SJSA1 (cell line): ENCODE results near the gene PRIM2. TPM values are rescaled to one million over a fixed set of nuclear protein-coding genes. Genes with fewer than 3 reads are reported as not detected.
"Not testable (repeated sequence)": the region's sequence is repeated elsewhere in the genome, so short reads cannot be mapped to it uniquely, and the experiment has no call there.

Experiments used
- DNase-seq, 2 experiments: peaks; one replicate each; pipeline ENCODE4 v3.0.0-alpha.2; 2015 to 2020; ENCODE audit warnings: low spot score in 2 of 2, low read depth in 1 of 2
- H3K27ac ChIP-seq: fragments of 250-450 bp; sonication (Bioruptor Pico); 2 replicates; pipeline ENCODE4 v1.5.1; 2020; ENCODE audit warnings: mild to moderate bottlenecking, moderate library complexity
- H3K27me3 ChIP-seq: fragments of 250-450 bp; sonication (Bioruptor Pico); replicated peaks from 2 replicates; pipeline ENCODE4 v1.5.1; 2020; ENCODE audit warnings: mild to moderate bottlenecking, moderate library complexity
- H3K36me3 ChIP-seq: fragments of 250-450 bp; sonication (Bioruptor Pico); 2 replicates; pipeline ENCODE4 v1.5.1; 2020; ENCODE audit warnings: mild to moderate bottlenecking
- H3K4me1 ChIP-seq: fragments of 250-450 bp; sonication (Bioruptor Pico); replicated peaks from 2 replicates; pipeline ENCODE4 v1.6.1; 2021; ENCODE audit warnings: mild to moderate bottlenecking
- H3K4me3 ChIP-seq: fragments of 250-450 bp; sonication (Bioruptor Pico); 2 replicates; pipeline ENCODE4 v1.5.1; 2020; ENCODE audit warnings: mild to moderate bottlenecking
- H3K9me3 ChIP-seq: fragments of 250-450 bp; sonication (Bioruptor Pico); replicated peaks from 2 replicates; pipeline ENCODE4 v1.5.1; 2020; ENCODE audit warnings: mild to moderate bottlenecking
- total RNA-seq: library from RNA; depleted of rRNA; stranded (reverse); fragments of >200 nt; shearing (Covaris generic); gene quantifications from 2 replicates; pipeline ENCODE4 v1.2.3, GENCODE V29; 2014; rRNA removed

PRIM2 gene, protein sequence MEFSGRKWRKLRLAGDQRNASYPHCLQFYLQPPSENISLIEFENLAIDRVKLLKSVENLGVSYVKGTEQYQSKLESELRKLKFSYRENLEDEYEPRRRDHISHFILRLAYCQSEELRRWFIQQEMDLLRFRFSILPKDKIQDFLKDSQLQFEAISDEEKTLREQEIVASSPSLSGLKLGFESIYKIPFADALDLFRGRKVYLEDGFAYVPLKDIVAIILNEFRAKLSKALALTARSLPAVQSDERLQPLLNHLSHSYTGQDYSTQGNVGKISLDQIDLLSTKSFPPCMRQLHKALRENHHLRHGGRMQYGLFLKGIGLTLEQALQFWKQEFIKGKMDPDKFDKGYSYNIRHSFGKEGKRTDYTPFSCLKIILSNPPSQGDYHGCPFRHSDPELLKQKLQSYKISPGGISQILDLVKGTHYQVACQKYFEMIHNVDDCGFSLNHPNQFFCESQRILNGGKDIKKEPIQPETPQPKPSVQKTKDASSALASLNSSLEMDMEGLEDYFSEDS
- 42.2 and 58.0 TPM in 2 replicates for total RNA-seq

DNA sequence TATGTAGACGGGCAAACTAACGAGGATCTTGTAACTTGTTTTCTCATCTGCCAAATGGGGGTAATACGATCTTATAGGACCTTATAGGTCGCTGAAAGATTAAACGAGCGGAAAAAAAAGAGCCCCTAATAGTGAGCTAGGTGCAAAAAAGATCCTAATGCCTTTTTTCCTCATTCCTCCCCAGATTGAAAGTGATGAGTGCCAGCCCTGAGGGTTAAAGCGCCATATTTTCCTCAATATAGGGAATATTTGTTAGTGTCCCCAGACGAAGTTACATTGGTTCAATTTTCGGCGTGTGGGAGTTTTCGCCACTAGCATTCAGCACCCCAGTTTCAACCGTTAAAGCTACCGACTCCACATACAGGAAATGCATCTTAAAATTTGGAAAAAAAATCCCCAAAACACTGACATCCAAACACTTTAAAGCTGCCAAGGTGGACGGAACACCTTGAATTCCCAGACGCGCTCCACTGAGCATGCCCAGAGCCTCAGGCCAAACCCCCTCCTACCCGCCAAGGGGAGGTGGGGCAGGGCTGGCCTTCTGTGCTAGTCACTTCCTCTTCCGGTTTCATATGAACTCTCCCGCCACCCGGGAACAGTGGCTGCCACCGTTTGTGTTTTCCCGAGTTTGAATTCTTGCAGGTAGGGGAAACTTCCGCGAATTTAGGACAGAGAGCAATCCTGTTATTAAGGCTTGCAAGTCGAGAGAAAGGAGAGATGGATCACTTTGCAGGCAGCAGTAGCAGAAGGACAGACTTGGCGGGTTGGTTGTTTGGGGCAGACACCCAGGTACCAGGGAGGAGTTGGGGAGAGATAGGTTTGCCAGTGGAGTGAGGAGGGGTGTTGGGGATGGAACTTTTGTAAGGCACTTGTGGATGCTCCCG lies at the start of gene PRIM2:
Gene PRIM2, plus strand, starts transcription at position 571 of the 884 bp plus-strand sequence. CDS start 816 bp downstream, outside the sequence.
- H3K36me3 ChIP-seq: peaks cover 38% of the 10 kb centered on the region
- H3K9me3 ChIP-seq: no peaks in the 10 kb centered on the region
- no peaks in the 10 kb centered on the region for H3K27me3 ChIP-seq
- DNase-seq: peak; percentile 81 to 85
- H3K4me3 ChIP-seq: peak within 1 kb of the TSS; percentile 49
- peak within 1 kb of the TSS; percentile 57 for H3K27ac ChIP-seq
- peaks cover 48% of the 10 kb centered on the region for H3K4me1 ChIP-seq

DNA sequence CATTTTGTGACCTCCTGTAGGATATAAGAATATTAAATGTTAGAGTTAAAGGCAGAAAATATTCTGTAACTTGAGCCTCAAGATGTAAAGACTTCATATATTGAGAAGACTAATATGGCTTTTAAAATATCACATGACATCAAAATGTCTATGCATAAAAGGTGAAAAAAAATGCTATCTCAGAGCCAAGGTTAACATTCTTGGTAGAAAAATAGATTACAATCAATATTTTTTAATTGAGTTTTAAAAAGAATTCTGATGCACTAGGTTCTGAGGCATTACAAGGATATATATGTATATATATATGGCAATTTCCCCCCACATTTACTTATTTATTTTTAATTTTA lies 49.2 kb upstream of the PRIM2 start:
- Histone ChIP-seq H3K9me3 (no peaks in the 10 kb centered on the region), H3K27ac (no peak overlapping the region), H3K4me1 (peaks cover 42% of the 10 kb centered on the region), H3K27me3 (no peaks in the 10 kb centered on the region), H3K4me3 (no peak overlapping the region), H3K36me3 (no peaks in the 10 kb centered on the region)
- DNase-seq: no peak

DNA sequence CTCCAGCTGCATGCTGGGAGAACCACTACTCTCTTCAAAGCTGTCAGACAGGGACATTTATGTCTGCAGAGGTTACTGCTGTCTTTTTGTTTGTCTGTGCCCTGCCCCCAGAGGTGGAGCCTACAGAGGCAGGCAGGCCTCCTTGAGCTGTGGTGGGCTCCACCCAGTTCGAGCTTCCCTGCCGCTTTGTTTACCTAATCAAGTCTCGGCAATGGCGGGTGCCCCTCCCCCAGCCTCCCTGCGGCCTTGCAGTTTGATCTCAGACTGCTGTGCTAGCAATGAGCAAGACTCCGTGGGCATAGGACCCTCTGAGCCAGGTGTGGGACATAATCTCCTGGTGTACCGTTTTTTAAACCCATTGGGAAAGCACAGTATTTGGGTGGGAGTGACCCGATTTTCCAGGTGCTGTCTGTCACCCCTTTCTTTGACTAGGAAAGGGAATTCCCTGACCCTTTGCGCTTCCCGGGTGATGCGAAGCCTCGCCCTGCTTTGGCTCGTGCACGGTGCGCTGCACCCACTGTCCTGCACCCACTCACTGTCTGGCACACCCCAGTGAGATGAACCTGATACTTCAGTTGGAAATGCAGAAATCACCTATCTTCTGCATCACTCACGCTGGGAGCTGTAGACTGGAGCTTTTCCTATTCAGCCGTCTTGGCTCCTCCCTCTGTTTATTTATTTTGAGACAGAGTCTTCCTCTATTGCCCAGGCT lies 43.2 kb upstream of the PRIM2 start:
- DNase-seq, H3K27ac ChIP-seq, H3K4me1 ChIP-seq, H3K4me3 ChIP-seq, H3K9me3 ChIP-seq, H3K36me3 ChIP-seq, H3K27me3 ChIP-seq: not testable (repeated sequence)

DNA sequence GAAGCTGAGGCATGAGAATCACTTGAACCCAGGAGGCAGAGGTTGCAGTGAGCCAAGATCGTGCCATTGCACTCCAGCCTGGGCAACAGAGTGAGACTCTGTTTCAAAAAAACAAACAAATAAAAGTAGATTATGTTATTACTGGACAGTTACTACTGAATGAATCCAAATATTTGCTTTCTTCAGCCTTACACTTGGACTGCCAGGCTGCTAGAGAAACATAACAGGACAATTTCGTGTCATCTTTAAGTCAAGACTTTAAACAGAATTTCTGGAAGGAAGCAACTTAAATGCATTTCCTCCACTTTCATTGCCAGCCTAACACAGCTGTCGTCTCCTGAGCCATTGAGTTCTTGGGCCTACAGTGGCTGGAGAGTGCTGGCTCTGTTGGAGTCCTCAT lies 42.0 kb upstream of the PRIM2 start:
- no peak for DNase-seq
- Histone ChIP-seq H3K27ac (no peak overlapping the region), H3K4me3 (no peak overlapping the region)

DNA sequence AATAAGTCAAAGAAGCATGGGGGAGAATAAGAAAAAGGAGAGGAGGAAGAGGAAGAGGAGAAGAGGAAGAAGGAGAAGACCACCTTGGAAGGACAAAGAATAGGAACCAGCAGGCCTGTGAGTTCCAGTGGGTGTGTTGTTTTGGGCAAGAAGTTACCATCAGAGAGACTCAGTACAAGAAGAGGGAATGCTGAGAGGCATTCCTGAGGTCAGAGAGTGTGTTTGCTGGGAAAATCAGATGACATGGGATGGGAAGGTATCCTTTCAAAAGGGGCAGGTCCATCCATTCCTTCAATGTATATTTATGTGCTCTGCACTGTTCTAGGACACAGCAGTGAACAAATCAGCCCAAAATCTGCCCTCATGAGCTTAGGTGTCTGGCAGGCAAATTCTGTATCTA lies 40.5 kb upstream of the PRIM2 start:
- DNase-seq: no peak
- H3K27ac ChIP-seq: no peak overlapping the region
- H3K9me3 ChIP-seq: no peaks in the 10 kb centered on the region
- no peaks in the 10 kb centered on the region for H3K4me1 ChIP-seq
- H3K27me3 ChIP-seq: no peaks in the 10 kb centered on the region
- no peak overlapping the region for H3K4me3 ChIP-seq
- H3K36me3 ChIP-seq: no peaks in the 10 kb centered on the region

More for the DNA sequence above, 42.0 kb upstream of the PRIM2 start:
- Histone ChIP-seq H3K9me3 (no peaks in the 10 kb centered on the region), H3K4me1 (no peaks in the 10 kb centered on the region), H3K36me3 (no peaks in the 10 kb centered on the region), H3K27me3 (no peaks in the 10 kb centered on the region)

DNA sequence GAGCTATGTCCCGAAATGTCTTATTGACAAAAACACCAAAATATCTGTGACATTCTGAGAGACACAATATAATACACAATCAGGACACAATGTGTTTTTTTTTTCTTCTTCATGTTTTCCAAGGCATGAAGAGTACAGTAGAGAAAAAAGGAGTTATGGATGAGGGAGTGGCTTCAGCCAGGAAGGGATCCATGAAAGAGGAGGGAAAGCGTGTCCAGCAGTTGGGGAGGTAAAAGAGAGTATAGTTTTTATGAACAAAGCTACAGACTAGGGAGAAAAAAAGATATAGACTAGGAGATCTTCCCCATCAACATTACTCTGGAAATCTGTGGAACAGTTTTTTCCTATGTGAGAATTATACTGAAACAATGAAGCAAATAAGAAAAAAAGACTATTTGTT lies 38.9 kb upstream of the PRIM2 start:
- DNase-seq: no peak
- Histone ChIP-seq H3K4me3 (no peak overlapping the region), H3K4me1 (no peaks in the 10 kb centered on the region), H3K9me3 (no peaks in the 10 kb centered on the region), H3K27me3 (no peaks in the 10 kb centered on the region), H3K36me3 (no peaks in the 10 kb centered on the region), H3K27ac (no peak overlapping the region)

DNA sequence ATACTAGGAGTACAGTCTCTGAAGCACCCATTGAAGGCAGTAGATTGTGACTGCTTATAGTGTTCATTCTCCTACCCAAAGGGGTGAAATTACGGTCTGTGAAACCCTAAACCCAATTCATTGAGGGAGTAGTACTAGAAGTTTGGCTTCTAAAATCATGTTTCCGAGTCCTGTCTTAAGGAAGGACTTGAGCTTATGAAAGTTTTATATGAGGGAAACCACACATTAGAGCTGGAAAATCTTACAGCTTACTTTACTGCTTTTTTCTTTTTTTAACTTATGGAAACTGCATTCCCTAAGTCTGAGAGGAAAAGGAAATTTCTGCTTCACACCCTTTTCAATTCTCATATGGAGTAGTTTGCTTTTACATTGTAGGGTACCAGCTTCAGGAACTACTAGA lies 38.4 kb upstream of the PRIM2 start:
- H3K27me3 ChIP-seq: no peaks in the 10 kb centered on the region
- H3K4me3 ChIP-seq: no peak overlapping the region
- H3K27ac ChIP-seq: no peak overlapping the region
- H3K9me3 ChIP-seq: no peaks in the 10 kb centered on the region
- no peak for DNase-seq
- H3K36me3 ChIP-seq: no peaks in the 10 kb centered on the region
- H3K4me1 ChIP-seq: no peaks in the 10 kb centered on the region

DNA sequence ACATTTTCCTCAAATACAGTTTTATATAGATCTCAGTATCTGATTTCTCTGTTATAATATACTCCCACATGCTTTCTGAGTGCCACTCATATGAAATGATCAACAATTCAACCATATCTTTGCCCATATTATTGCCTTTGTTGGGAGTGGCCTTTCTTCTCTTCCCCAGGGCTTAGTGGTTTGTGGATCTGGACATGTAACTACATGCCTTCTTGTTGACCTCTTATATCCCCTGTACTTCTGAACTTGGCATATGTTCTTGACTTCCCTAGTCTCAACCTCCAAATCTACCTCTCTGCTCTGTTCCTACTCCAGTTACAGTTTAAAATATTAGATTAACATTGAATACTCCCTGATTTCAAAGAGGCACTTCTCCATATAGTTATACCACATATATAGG lies 34.3 kb upstream of the PRIM2 start:
- Histone ChIP-seq H3K27ac (no peak overlapping the region), H3K4me3 (no peak overlapping the region), H3K9me3 (no peaks in the 10 kb centered on the region; the same call in 1 of the 2 replicates), H3K27me3 (no peaks in the 10 kb centered on the region), H3K36me3 (no peaks in the 10 kb centered on the region), H3K4me1 (no peaks in the 10 kb centered on the region)
- no peak for DNase-seq

DNA sequence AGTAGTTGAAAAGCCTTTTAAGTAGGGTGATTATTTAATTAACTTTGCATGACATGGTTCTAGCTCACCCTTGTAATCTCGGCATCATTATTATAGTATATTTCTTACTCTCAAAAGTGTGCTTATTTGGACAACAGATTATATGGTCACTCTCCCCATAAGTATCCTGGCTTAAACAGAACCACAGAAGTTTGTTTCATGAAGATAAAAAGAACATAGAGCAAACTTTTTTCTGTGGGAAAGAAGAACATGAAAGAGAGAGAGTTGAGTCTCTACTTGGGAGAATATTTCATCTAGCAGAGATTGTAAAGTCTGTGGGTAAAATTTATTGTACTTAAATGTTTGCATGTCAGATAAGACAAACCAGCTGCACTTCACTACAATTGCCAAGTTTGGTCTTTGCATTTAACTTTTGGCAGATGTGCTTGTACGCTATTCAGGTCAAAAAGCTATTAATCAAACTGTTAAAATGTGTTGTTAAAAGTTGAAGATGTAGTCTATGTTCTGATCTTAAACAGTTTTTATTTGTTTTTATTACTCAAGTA lies 33.4 kb upstream of the PRIM2 start:
- Histone ChIP-seq H3K4me3 (no peak overlapping the region), H3K27me3 (no peaks in the 10 kb centered on the region), H3K27ac (no peak overlapping the region), H3K9me3 (no peaks in the 10 kb centered on the region; the same call in 1 of the 2 replicates), H3K36me3 (no peaks in the 10 kb centered on the region), H3K4me1 (no peaks in the 10 kb centered on the region)
- DNase-seq: no peak

DNA sequence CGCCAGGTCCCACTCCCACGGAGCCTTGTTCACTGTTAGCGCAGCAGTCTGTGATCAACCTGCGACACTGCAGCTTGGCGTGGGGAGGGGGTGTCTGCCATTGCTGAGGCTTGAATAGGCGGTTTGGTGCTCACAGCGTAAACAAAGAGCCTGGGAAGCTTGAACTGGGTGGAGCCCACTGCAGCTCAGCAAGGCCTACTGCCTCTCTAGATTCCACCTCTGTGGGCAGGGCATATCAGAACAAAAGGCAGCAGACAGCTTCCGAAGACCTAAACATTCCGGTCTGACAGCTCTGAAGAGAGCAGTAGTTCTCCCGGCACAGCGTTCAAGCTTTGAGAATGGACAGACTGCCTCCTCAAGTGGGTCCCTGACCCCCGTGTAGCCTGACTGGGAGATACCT lies 29.3 kb upstream of the PRIM2 start:
- not testable (repeated sequence) for H3K27me3 ChIP-seq, H3K9me3 ChIP-seq, H3K4me1 ChIP-seq, DNase-seq, H3K4me3 ChIP-seq, H3K36me3 ChIP-seq, H3K27ac ChIP-seq

DNA sequence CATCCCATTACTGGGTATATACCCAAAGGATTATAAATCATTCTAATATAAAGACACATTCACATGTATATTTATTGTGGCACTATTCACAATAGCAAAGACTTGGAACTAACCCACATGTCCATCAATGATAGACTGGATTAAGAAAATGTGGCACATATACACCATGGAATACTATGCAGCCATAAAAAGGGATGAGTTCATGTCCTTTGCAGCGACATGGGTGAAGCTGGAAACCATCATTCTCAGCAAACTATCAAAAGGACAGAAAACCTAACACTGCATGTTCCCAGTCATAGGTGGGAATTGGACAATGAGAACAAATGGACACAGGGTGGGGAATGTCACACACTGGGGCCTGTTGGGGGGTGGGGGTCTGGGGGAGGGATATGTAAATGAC lies 24.0 kb upstream of the PRIM2 start:
- H3K36me3 ChIP-seq, H3K9me3 ChIP-seq, DNase-seq, H3K27ac ChIP-seq, H3K4me1 ChIP-seq, H3K27me3 ChIP-seq, H3K4me3 ChIP-seq: not testable (repeated sequence)

DNA sequence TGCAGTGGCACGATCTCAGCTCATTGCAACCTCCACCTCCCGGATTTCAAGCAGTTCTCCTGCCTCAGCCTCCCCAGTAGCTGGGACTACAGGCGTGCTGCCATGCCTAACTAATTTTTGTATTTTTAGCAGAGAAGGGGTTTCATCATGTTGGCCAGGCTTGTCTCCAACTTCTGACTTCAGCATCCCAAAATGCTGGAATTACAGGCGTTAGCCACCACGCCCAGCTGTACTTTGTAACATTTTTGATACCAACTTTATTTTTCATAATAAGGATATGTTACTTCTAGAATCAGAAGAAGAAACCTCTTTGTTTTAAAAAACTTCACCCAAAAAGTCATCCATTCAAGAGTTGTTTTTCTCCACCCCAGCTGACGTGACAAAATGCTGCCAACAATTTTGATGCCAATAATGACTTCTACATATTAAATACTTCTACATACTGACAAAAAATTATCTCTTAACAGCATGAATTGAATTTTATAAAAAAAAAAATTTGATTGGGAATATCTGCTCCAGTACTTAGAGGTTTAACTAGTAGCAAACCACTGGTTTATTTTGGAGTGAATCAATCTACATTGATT lies 22.5 kb upstream of the PRIM2 start:
- H3K27ac ChIP-seq: no peak overlapping the region
- DNase-seq: no peak

DNA sequence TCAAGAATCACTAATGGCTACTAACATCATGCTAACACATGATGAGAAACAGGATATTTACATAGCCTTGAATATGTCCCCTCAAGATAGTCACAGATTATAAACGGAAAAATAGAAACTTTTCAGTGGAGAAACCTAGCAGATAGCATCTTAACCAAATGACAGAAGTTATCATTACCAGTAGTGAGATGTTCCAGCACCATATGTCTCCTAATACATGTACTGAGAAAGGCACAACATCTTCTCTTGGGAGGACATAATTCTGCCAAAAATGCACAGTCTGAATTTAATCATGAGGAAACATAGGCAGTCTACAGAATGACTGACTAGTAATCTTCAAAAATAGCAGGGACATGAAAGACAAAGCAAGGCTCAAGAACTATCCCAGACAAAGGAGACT lies 19.9 kb upstream of the PRIM2 start:
- Histone ChIP-seq H3K27ac (no peak overlapping the region), H3K4me3 (no peak overlapping the region)

More for the DNA sequence above, 22.5 kb upstream of the PRIM2 start:
- Histone ChIP-seq H3K4me1 (no peaks in the 10 kb centered on the region), H3K4me3 (no peak overlapping the region), H3K27me3 (no peaks in the 10 kb centered on the region), H3K9me3 (no peaks in the 10 kb centered on the region), H3K36me3 (no peaks in the 10 kb centered on the region)

More for the DNA sequence above, 19.9 kb upstream of the PRIM2 start:
- no peaks in the 10 kb centered on the region for H3K4me1 ChIP-seq
- no peaks in the 10 kb centered on the region for H3K9me3 ChIP-seq
- no peak for DNase-seq
- no peaks in the 10 kb centered on the region for H3K36me3 ChIP-seq
- no peaks in the 10 kb centered on the region for H3K27me3 ChIP-seq
